ENCODE measurements around the gene HRH2.
"Not testable (repeated sequence)": the region's sequence is repeated elsewhere in the genome, so short reads cannot be mapped to it uniquely, and the experiment has no call there.

GRCh38 chr5:175759991-175760390 lies 102.1 kb downstream of the HRH2 start:
- not testable (repeated sequence) for TF ChIP-seq CTCF, POLR2A (IDR thresholded peaks at IDR 0.05)
